Activated T-helper 17 cell treated with anti-CD3 and anti-CD28 coated beads, Interleukin-2, amount 50 U/mL, for 72 hours (primary cell): Measurements from ENCODE around the gene ZNF594. TPM values are rescaled to one million over a fixed set of nuclear protein-coding genes. Genes with fewer than 3 reads are reported as not detected.
"Not testable (repeated sequence)": the region's sequence is repeated elsewhere in the genome, so short reads cannot be mapped to it uniquely, and the experiment has no call there.

Experiments used
- ATAC-seq: fragments of 150-1000 bp; cut with Tn5 transposase; replicated peaks from 2 replicates; pipeline ENCODE4 v1.10.0; 2021; ENCODE audit warnings: mild to moderate bottlenecking, moderate library complexity
- H3K27ac Mint-ChIP-seq: one replicate; pipeline ENCODE4 v1.8.0; 2022; ENCODE audit warnings: mixed read lengths
- H3K27me3 Mint-ChIP-seq: one replicate; pipeline ENCODE4 v1.8.0; 2022; ENCODE audit warnings: mixed read lengths
- H3K36me3 Mint-ChIP-seq: one replicate; pipeline ENCODE4 v1.8.0; 2022; ENCODE audit warnings: low read depth, mild to moderate bottlenecking, mixed read lengths
- H3K4me1 Mint-ChIP-seq: one replicate; pipeline ENCODE4 v1.8.0; 2022; ENCODE audit warnings: mixed read lengths
- H3K4me3 Mint-ChIP-seq: one replicate; pipeline ENCODE4 v1.8.0; 2022; ENCODE audit warnings: mild to moderate bottlenecking, mixed read lengths
- H3K9me3 Mint-ChIP-seq: one replicate; pipeline ENCODE4 v1.8.0; 2022; ENCODE audit warnings: mixed read lengths
- total RNA-seq, 2 donors: library from RNA; stranded (reverse); gene quantifications; one replicate each; pipeline ENCODE4 v1.2.3, GENCODE V29; 2022

ZNF594 gene
- total RNA-seq, 2 donors from 2014 or later, result 4.7 to 6.3 TPM

- H3K4me3 Mint-ChIP-seq, H3K4me1 Mint-ChIP-seq, H3K9me3 Mint-ChIP-seq, H3K27me3 Mint-ChIP-seq, H3K36me3 Mint-ChIP-seq, H3K27ac Mint-ChIP-seq, ATAC-seq: not testable (repeated sequence)
Observed at GRCh38 chr17:5135131-5135712, 56.4 kb downstream of the ZNF594 start.

GRCh38 chr17:5134571-5134970 is 57.1 kb downstream of the ZNF594 start:
- not testable (repeated sequence) for H3K4me3 Mint-ChIP-seq, H3K27me3 Mint-ChIP-seq, H3K4me1 Mint-ChIP-seq, H3K9me3 Mint-ChIP-seq, H3K36me3 Mint-ChIP-seq, ATAC-seq, H3K27ac Mint-ChIP-seq

GRCh38 chr17:5133961-5134360 is 57.7 kb downstream of the ZNF594 start:
- not testable (repeated sequence) for ATAC-seq, H3K27me3 Mint-ChIP-seq, H3K27ac Mint-ChIP-seq, H3K4me1 Mint-ChIP-seq, H3K36me3 Mint-ChIP-seq, H3K4me3 Mint-ChIP-seq, H3K9me3 Mint-ChIP-seq

GRCh38 chr17:5133311-5133710 is 58.4 kb downstream of the ZNF594 start:
- H3K4me1 Mint-ChIP-seq, result no peaks in the 10 kb centered on the region
- ATAC-seq, result no peak

GRCh38 chr17:5132503-5133225 is 59.0 kb downstream of the ZNF594 start:
- H3K36me3 Mint-ChIP-seq, ATAC-seq, H3K9me3 Mint-ChIP-seq, H3K4me1 Mint-ChIP-seq, H3K4me3 Mint-ChIP-seq, H3K27me3 Mint-ChIP-seq, H3K27ac Mint-ChIP-seq: not testable (repeated sequence)

More at GRCh38 chr17:5133311-5133710, 58.4 kb downstream of the ZNF594 start:
- Mint-ChIP-seq H3K27me3 (no peaks in the 10 kb centered on the region), H3K27ac (no peak overlapping the region), H3K9me3 (no peaks in the 10 kb centered on the region), H3K36me3 (no peaks in the 10 kb centered on the region), H3K4me3 (no peak overlapping the region)

- H3K4me3 Mint-ChIP-seq, H3K36me3 Mint-ChIP-seq, H3K9me3 Mint-ChIP-seq, H3K27ac Mint-ChIP-seq, ATAC-seq, H3K4me1 Mint-ChIP-seq, H3K27me3 Mint-ChIP-seq: not testable (repeated sequence)
Observed at GRCh38 chr17:5131799-5132502, 59.7 kb downstream of the ZNF594 start.

- no peak for ATAC-seq
- H3K27me3 Mint-ChIP-seq, result peaks cover 10% of the 10 kb centered on the region
- no peak overlapping the region for H3K4me3 Mint-ChIP-seq
- no peaks in the 10 kb centered on the region for H3K9me3 Mint-ChIP-seq
- no peaks in the 10 kb centered on the region for H3K4me1 Mint-ChIP-seq
- H3K27ac Mint-ChIP-seq, result peak overlapping the region; percentile 7
- no peaks in the 10 kb centered on the region for H3K36me3 Mint-ChIP-seq
Observed at GRCh38 chr17:5131146-5131715, 60.4 kb downstream of the ZNF594 start.

GRCh38 chr17:5130687-5131086 is 61.0 kb downstream of the ZNF594 start:
- H3K27me3 Mint-ChIP-seq, result peaks cover 12% of the 10 kb centered on the region
- H3K27ac Mint-ChIP-seq, ATAC-seq, H3K4me1 Mint-ChIP-seq, H3K36me3 Mint-ChIP-seq, H3K9me3 Mint-ChIP-seq, H3K4me3 Mint-ChIP-seq: not testable (repeated sequence)

GRCh38 chr17:5130261-5130660 is 61.4 kb downstream of the ZNF594 start:
- H3K36me3 Mint-ChIP-seq, H3K4me1 Mint-ChIP-seq, H3K9me3 Mint-ChIP-seq, H3K27ac Mint-ChIP-seq, ATAC-seq, H3K4me3 Mint-ChIP-seq: not testable (repeated sequence)
- peaks cover 12% of the 10 kb centered on the region for H3K27me3 Mint-ChIP-seq

- not testable (repeated sequence) for H3K4me3 Mint-ChIP-seq, H3K9me3 Mint-ChIP-seq, ATAC-seq, H3K4me1 Mint-ChIP-seq, H3K36me3 Mint-ChIP-seq, H3K27ac Mint-ChIP-seq
- peaks cover 12% of the 10 kb centered on the region for H3K27me3 Mint-ChIP-seq
Observed at GRCh38 chr17:5129770-5130169, 61.9 kb downstream of the ZNF594 start.

Other genes with a start within 250 kb of the ZNF594 start
- gene PFN1, start 243.3 kb downstream of the ZNF594 start, total RNA-seq, result 1,000 to 10,000 TPM; 1,346 to 1,950 TPM
- 10 to 100 TPM; 27.4 to 30.3 TPM for gene ENO3, start 240.7 kb downstream of the ZNF594 start, total RNA-seq
- 10 to 100 TPM; 71.6 to 83.4 TPM for gene SPAG7, start 224.1 kb downstream of the ZNF594 start, total RNA-seq
- 100 to 1,000 TPM in 1 of 2 donors, 10 to 100 TPM in 1; 66.9 to 103 TPM for gene CAMTA2, start 204.2 kb downstream of the ZNF594 start, total RNA-seq
- under 1 TPM; 0.61 to 0.69 TPM for gene INCA1, start 194.3 kb downstream of the ZNF594 start, total RNA-seq
- 10 to 100 TPM; 47.4 to 54.4 TPM for gene KIF1C, start 193.9 kb downstream of the ZNF594 start, total RNA-seq
- gene SLC52A1, start 156.4 kb downstream of the ZNF594 start, total RNA-seq, result under 1 TPM; 0.11 to 0.26 TPM
- gene ZFP3, start 113.4 kb downstream of the ZNF594 start, total RNA-seq, result 1 to 10 TPM; 1.4 to 1.9 TPM
- gene ZNF232, start 80.0 kb downstream of the ZNF594 start, total RNA-seq, result 10 to 100 TPM; 10.7 to 16.3 TPM
- gene USP6, start 75.8 kb downstream of the ZNF594 start, total RNA-seq, result under 1 TPM; 0.06 to 0.08 TPM
- gene SCIMP, start 43.0 kb upstream of the ZNF594 start, total RNA-seq, result not detected
- 10 to 100 TPM; 35.7 to 55.5 TPM for gene RABEP1, start 90.4 kb upstream of the ZNF594 start, total RNA-seq
- 100 to 1,000 TPM in 1 of 2 donors, 10 to 100 TPM in 1; 77.2 to 101 TPM for gene NUP88, start 227.8 kb upstream of the ZNF594 start, total RNA-seq
- 10 to 100 TPM; 32.9 to 33.8 TPM for gene RPAIN, start 228.3 kb upstream of the ZNF594 start, total RNA-seq
- 100 to 1,000 TPM; 164 to 396 TPM for gene C1QBP, start 247.3 kb upstream of the ZNF594 start, total RNA-seq